WERI-Rb-1 (cell line): Measurements from ENCODE around the gene PAX7.

ENCODE experiments used
- DNase-seq: peaks from one replicate; pipeline ENCODE4 v3.0.0-alpha.2; 2020
- H3K27ac ChIP-seq: fragments of 250-450 bp; sonication (Bioruptor Pico); 2 replicates; pipeline ENCODE4 v1.5.1; 2020; ENCODE audit warnings: mild to moderate bottlenecking, moderate library complexity
- H3K27me3 ChIP-seq: fragments of 250-450 bp; sonication (Bioruptor Pico); 2 replicates; pipeline ENCODE4 v1.5.1; 2021; ENCODE audit warnings: mild to moderate bottlenecking, low read depth, moderate library complexity; ENCODE audit not compliant: insufficient read depth, severe bottlenecking
- H3K36me3 ChIP-seq: fragments of 250-450 bp; sonication (Bioruptor Pico); 2 replicates; pipeline ENCODE4 v1.5.1; 2020; ENCODE audit warnings: mild to moderate bottlenecking, moderate library complexity
- H3K4me3 ChIP-seq: 2 replicates; pipeline ENCODE4 v1.5.1; 2011; ENCODE audit warnings: low read depth, mild to moderate bottlenecking, control low read depth, low read length
- H3K9me3 ChIP-seq: fragments of 250-450 bp; sonication (Bioruptor Pico); 2 replicates; pipeline ENCODE4 v1.5.1; 2021; ENCODE audit warnings: mild to moderate bottlenecking, moderate library complexity; ENCODE audit not compliant: severe bottlenecking
- TF ChIP-seq, protein P1 (sequence below): IDR thresholded peaks from 2 replicates; pipeline ENCODE4 v1.5.1; 2011; ENCODE audit warnings: low read depth, mild to moderate bottlenecking, control low read depth, inconsistent platforms, low read length

PAX7 gene

DNA sequence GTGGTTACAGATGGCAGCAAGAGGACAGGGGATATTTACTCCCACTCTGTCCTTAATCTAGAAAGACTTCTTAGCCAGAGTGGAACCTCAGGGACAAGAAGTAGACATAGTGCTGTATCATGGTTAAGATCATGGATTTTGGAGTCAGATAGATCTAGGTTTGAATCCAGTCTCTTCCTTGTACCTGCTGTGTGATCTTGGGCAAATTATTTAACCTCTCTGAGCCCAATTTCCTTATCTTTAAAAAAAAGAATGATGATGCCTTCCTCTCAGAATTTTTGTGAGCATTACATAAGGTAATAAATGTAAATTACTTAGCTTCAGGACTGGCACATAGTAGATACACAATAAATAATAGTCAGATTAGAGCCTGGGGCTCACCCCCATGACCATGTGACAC lies 150.4 kb downstream of the PAX7 start:
- Histone ChIP-seq H3K9me3 (peaks cover under 1% of the 10 kb centered on the region), H3K27ac (no peak overlapping the region), H3K27me3 (no peaks in the 10 kb centered on the region), H3K4me3 (no peak overlapping the region), H3K36me3 (no peaks in the 10 kb centered on the region)
- TF ChIP-seq, protein P1, sequence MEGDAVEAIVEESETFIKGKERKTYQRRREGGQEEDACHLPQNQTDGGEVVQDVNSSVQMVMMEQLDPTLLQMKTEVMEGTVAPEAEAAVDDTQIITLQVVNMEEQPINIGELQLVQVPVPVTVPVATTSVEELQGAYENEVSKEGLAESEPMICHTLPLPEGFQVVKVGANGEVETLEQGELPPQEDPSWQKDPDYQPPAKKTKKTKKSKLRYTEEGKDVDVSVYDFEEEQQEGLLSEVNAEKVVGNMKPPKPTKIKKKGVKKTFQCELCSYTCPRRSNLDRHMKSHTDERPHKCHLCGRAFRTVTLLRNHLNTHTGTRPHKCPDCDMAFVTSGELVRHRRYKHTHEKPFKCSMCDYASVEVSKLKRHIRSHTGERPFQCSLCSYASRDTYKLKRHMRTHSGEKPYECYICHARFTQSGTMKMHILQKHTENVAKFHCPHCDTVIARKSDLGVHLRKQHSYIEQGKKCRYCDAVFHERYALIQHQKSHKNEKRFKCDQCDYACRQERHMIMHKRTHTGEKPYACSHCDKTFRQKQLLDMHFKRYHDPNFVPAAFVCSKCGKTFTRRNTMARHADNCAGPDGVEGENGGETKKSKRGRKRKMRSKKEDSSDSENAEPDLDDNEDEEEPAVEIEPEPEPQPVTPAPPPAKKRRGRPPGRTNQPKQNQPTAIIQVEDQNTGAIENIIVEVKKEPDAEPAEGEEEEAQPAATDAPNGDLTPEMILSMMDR = no peak
- no peak for DNase-seq

DNA sequence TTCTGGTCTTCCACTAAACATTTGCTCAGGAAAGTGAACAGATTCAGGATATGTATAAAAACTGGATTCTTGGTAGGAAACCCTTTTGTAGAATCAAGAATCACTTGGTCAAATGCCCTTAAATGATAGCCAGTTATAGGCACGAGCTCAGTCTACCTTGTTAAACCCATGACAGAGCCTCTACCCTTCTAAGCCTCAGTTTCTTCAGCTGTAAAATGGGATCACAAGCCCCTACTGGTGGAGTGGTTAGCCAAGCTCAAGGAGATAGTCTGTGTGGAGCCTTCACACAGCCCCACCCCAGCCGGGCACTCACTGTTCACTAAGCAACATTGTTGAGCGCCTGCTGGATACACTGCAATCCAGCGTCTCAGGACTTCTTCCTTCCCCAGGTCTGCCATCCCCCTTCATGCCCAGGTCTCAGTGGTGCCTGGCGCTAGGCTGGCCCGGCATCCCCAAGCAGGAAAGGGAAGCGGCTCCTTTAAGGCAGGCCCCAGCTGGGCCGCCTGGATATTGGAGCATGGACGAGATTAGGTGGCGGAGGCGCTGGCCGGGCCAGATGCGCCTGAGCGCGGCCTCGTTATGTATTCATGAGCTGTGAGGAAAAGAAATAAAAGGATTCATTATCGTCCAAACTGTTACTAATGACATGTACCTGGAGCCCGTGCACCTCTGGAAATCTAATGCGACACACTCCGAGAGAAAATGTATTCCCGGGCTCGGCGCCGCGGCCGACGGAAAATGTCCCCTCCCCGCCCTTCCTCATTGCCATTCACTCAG lies 153.2 kb downstream of the PAX7 start:
- no peaks in the 10 kb centered on the region for H3K36me3 ChIP-seq
- no peak overlapping the region for H3K4me3 ChIP-seq
- TF ChIP-seq, protein P1 = no peak
- H3K27ac ChIP-seq = no peak overlapping the region
- no peaks in the 10 kb centered on the region for H3K27me3 ChIP-seq
- H3K9me3 ChIP-seq = peaks cover 2% of the 10 kb centered on the region
- no peak for DNase-seq

DNA sequence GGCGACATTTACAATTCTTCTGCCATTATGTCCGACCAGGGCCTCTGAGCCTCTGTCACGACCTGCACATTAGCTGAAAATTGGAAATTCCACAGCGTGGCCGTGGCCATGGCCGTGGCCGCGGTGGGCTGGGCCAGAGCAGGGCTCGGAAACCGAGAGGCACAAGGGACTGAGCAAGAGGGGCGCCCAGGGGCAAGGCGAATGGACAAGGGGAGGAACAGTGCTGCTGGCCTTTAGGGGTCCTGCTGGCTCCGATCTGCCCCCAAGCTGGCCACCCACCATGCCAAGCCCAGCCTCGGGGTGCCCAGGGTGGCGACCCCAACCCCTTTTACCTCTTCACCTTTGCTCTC lies 153.8 kb downstream of the PAX7 start:
- no peaks in the 10 kb centered on the region for H3K36me3 ChIP-seq
- TF ChIP-seq, protein P1 = no peak
- H3K27me3 ChIP-seq = no peaks in the 10 kb centered on the region
- H3K4me3 ChIP-seq = no peak overlapping the region
- peaks cover 2% of the 10 kb centered on the region for H3K9me3 ChIP-seq
- no peak for DNase-seq
- no peak overlapping the region for H3K27ac ChIP-seq

DNA sequence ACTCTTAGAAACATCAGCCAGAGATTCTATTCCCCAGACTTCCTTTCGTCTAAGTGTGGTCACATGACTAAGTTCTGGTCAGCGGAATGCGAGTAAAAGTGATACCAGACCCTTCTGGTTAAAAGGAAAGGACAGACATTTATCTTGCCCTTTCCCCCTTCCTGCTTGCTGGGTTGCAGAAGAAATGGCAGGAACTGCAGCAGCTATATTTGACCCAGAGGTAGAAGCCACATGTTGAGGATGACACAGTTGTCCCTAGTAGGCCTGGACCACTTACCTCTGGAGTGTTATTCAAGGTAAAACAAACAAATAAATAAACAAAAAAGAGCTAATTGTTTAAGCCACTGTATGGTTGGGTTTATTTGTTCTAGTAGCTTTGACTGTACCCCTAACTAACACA lies 155.5 kb downstream of the PAX7 start:
- H3K27me3 ChIP-seq = no peaks in the 10 kb centered on the region

DNA sequence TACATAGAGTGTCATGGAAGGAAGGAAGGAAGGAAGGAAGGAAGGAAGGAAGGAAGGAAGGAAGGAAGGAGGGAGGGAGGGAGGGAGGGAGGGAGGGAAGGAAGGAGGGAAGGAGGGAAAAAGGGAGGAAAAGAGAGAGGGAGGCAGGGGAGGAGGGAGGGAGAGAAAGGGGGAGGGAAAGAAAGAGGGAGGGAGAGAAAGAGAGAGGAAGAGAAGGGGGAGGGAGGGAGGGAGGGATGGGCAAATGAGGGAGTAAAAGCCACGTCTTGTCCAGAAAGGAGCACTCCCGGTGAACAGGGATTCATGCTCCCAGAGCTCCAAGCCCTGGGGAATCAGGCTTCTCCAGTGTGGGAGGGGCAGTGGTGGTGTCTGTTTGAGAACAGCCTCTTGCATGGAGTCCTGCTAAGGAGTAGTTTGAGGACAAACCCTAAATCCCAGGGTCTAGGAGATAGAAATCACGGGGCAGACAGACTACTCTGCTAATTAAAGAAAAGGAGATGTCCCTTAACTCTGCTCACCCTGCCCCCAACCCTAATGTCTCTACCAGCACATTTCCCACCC lies 157.3 kb downstream of the PAX7 start:
- peak; percentile 76 for DNase-seq
- Histone ChIP-seq H3K27me3 (no peaks in the 10 kb centered on the region), H3K36me3 (no peaks in the 10 kb centered on the region), H3K4me3 (no peak overlapping the region), H3K9me3 (peaks cover 2% of the 10 kb centered on the region), H3K27ac (no peak overlapping the region)
- TF ChIP-seq, protein P1 = no peak

More for the DNA sequence above, 155.5 kb downstream of the PAX7 start:
- Histone ChIP-seq H3K36me3 (no peaks in the 10 kb centered on the region), H3K9me3 (peaks cover 2% of the 10 kb centered on the region), H3K27ac (no peak overlapping the region), H3K4me3 (no peak overlapping the region)
- TF ChIP-seq, protein P1 = no peak
- DNase-seq = no peak
